Measurements from ENCODE around the gene OR6Y1. TPM values are rescaled to one million over a fixed set of nuclear protein-coding genes. Genes with fewer than 3 reads are reported as not detected.

The OR6Y1 gene
- total and polyA plus RNA-seq, 2 of the 13 experiments (the other 11 are each of a cell fraction or from before 2014, with no cell fraction given): not detected

- H3K9me3 ChIP-seq (ENCODE audit: low read length): peaks cover 75% of the 10 kb centered on the region
- no peak for FAIRE-seq
- H3K27ac ChIP-seq (ENCODE audit: extremely low read length, insufficient read depth, low read length): no peak overlapping the region
- H3K4me2 ChIP-seq (ENCODE audit: low read depth, low read length): no peak overlapping the region
- H3K36me3 ChIP-seq (replicated peaks in 1 of 2; ENCODE audit: control insufficient read depth in 1 of 2, insufficient read depth in 2 of 2, low read length in 2 of 2): no peaks in the 10 kb centered on the region
- no TSS peak for BruUV-seq (replicated peaks)
- no peak overlapping the region for H2AFZ ChIP-seq (ENCODE audit: low read length)
- in situ Hi-C loops (cut with HindIII; ENCODE audit: extremely low pct_ligation_motif_present, low pct_unique_long_range_greater_than_20kb): no loop called here
- ChIA-PET CTCF (ENCODE audit: low intra/inter-chr PET ratio, low total read pairs) (no interaction called here), POLR2A (no interaction called here)
- H3K27me3 ChIP-seq (ENCODE audit: control insufficient read depth in 1 of 2, insufficient read depth in 2 of 2, low read length in 2 of 2): no peaks in the 10 kb centered on the region
- no peak overlapping the region for H3K9ac ChIP-seq (ENCODE audit: insufficient read depth, low read depth, low read length)
- no peak overlapping the region for H3K4me3 ChIP-seq (replicated peaks in 1 of 3; ENCODE audit: insufficient read depth in 1 of 3, low read depth in 2 of 3, low read length in 3 of 3)
- H3K79me2 ChIP-seq (ENCODE audit: insufficient read depth, low read length): no peaks in the 10 kb centered on the region
- no peak for ATAC-seq
- no peak for DNase-seq (ENCODE audit: low spot score)
- TF ChIP-seq MAFF (IDR thresholded peaks at IDR 0.05; ENCODE audit: low read depth, low read length): no peak
- no peak for TF ChIP-seq KIAA2018 (CRISPR knock-in tag; IDR thresholded peaks at IDR 0.05; ENCODE audit: borderline replicate concordance)
- TF ChIP-seq NFE2 (CRISPR knock-in tag; IDR thresholded peaks at IDR 0.05): no peak
- no peak for TF ChIP-seq ZFYVE20 (CRISPR knock-in tag; IDR thresholded peaks at IDR 0.05; ENCODE audit: borderline replicate concordance, low read depth)
- TF ChIP-seq HNF4A (CRISPR knock-in tag; IDR thresholded peaks at IDR 0.05): no peak
- no peak for TF ChIP-seq ZMAT5 (CRISPR knock-in tag; IDR thresholded peaks at IDR 0.05; ENCODE audit: borderline replicate concordance, low read depth)
- TF ChIP-seq ZNF329 (CRISPR knock-in tag; IDR thresholded peaks at IDR 0.05; ENCODE audit: low read depth): no peak
- TF ChIP-seq, protein P1, sequence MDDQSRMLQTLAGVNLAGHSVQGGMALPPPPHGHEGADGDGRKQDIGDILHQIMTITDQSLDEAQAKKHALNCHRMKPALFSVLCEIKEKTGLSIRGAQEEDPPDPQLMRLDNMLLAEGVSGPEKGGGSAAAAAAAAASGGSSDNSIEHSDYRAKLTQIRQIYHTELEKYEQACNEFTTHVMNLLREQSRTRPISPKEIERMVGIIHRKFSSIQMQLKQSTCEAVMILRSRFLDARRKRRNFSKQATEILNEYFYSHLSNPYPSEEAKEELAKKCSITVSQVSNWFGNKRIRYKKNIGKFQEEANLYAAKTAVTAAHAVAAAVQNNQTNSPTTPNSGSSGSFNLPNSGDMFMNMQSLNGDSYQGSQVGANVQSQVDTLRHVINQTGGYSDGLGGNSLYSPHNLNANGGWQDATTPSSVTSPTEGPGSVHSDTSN (CRISPR knock-in tag; IDR thresholded peaks at IDR 0.05; ENCODE audit: borderline replicate concordance): no peak
- no peak for TF ChIP-seq SOX13 (IDR thresholded peaks at IDR 0.05)
- no peak for TF ChIP-seq SOX13 (CRISPR knock-in tag; conservative IDR thresholded peaks at IDR 0.05 in 1 of 2, IDR thresholded peaks at IDR 0.05 in 1 of 2)
- TF ChIP-seq, protein P2, sequence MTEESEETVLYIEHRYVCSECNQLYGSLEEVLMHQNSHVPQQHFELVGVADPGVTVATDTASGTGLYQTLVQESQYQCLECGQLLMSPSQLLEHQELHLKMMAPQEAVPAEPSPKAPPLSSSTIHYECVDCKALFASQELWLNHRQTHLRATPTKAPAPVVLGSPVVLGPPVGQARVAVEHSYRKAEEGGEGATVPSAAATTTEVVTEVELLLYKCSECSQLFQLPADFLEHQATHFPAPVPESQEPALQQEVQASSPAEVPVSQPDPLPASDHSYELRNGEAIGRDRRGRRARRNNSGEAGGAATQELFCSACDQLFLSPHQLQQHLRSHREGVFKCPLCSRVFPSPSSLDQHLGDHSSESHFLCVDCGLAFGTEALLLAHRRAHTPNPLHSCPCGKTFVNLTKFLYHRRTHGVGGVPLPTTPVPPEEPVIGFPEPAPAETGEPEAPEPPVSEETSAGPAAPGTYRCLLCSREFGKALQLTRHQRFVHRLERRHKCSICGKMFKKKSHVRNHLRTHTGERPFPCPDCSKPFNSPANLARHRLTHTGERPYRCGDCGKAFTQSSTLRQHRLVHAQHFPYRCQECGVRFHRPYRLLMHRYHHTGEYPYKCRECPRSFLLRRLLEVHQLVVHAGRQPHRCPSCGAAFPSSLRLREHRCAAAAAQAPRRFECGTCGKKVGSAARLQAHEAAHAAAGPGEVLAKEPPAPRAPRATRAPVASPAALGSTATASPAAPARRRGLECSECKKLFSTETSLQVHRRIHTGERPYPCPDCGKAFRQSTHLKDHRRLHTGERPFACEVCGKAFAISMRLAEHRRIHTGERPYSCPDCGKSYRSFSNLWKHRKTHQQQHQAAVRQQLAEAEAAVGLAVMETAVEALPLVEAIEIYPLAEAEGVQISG (CRISPR knock-in tag; IDR thresholded peaks at IDR 0.05): no peak
- TF ChIP-seq U2AF2 (IDR thresholded peaks at IDR 0.05; ENCODE audit: low read depth, low read length): no peak
- no peak for TF ChIP-seq POLR2G (IDR thresholded peaks at IDR 0.05; ENCODE audit: low read depth, low read length)
- H4K20me1 ChIP-seq (ENCODE audit: insufficient read depth, low read length): no peaks in the 10 kb centered on the region
- no peaks in the 10 kb centered on the region for H3K4me1 ChIP-seq (ENCODE audit: insufficient read depth, low read length)
- intact Hi-C loops (cut with micrococcal nuclease; ENCODE audit: unreplicated experiment): no loop called here
- 14% methylated on average over 4 of the region's 4 CpGs for WGBS (ENCODE audit: low lambda C conversion rate)
Measured at GRCh38 chr1:158583962-158584361, 29.8 kb upstream of the OR6Y1 start.

All from HepG2 (cell line).